PC-3 (cell line): ENCODE measurements around the gene ARL10. TPM values are rescaled to one million over a fixed set of nuclear protein-coding genes. Genes with fewer than 3 reads are reported as not detected.
"Not testable (repeated sequence)": the region's sequence is repeated elsewhere in the genome, so short reads cannot be mapped to it uniquely, and the experiment has no call there.

ENCODE experiments used
- ATAC-seq: fragments of 200-7000 bp; cut with Tn5 transposase; 2 replicates; pipeline ENCODE4 v1.9.1; 2020; ENCODE audit warnings: mild to moderate bottlenecking, moderate library complexity
- BruUV-seq: library from RNA; stranded (reverse); fragments of 400-500 nt; replicated peaks from 2 replicates; lab custom pipeline; 2021; lab: Mats Ljungman, UMichigan
- CTCF ChIA-PET: fragments of 300-600 bp; sonication (Branson Sonifier 250); formaldehyde crosslinking; loops from one replicate; lab custom pipeline; 2022; ENCODE audit warnings: antibody characterized with exemption; lab: Charles Lee
- POLR2A ChIA-PET: fragments of 300-600 bp; sonication (Branson Sonifier 250); formaldehyde crosslinking; loops from one replicate; lab custom pipeline; 2022; ENCODE audit warnings: antibody characterized with exemption; ENCODE audit not compliant: unreplicated experiment; lab: Charles Lee
- DNase-seq: peaks from one replicate; pipeline ENCODE4 v3.0.0-alpha.2; 2015
- H2AFZ ChIP-seq: fragments of 300-600 bp; sonication (generic); 2 replicates; pipeline ENCODE4 v1.6.0; 2016; ENCODE audit warnings: antibody characterized with exemption, low read length
- H3F3A ChIP-seq: fragments of 300-600 bp; sonication (generic); one replicate; pipeline ENCODE4 v1.6.0; 2017; ENCODE audit warnings: antibody characterized with exemption, low read length, control low read depth, mild to moderate bottlenecking; ENCODE audit not compliant: unreplicated experiment
- H3K27ac ChIP-seq: fragments of 300-600 bp; sonication (generic); 2 replicates; pipeline ENCODE4 v1.5.1; 2016; ENCODE audit warnings: mild to moderate bottlenecking, low read length
- H3K27me3 ChIP-seq: fragments of 300-600 bp; sonication (generic); 2 replicates; pipeline ENCODE4 v1.6.1; 2016; ENCODE audit warnings: low read length, mixed read lengths
- H3K36me3 ChIP-seq: fragments of 300-600 bp; sonication (generic); 2 replicates; pipeline ENCODE4 v1.6.1; 2016; ENCODE audit warnings: low read depth, mixed run types, low read length, mixed read lengths
- H3K4me1 ChIP-seq: fragments of 300-600 bp; sonication (generic); 2 replicates; pipeline ENCODE4 v1.5.1; 2016; ENCODE audit warnings: low read length; ENCODE audit not compliant: insufficient read depth
- H3K4me2 ChIP-seq: fragments of 300-600 bp; sonication (generic); 2 replicates; pipeline ENCODE4 v1.6.0; 2016; ENCODE audit warnings: low read length
- H3K4me3 ChIP-seq: fragments of 300-600 bp; sonication (generic); 2 replicates; pipeline ENCODE4 v1.5.1; 2016; ENCODE audit warnings: mild to moderate bottlenecking, low read length, mixed read lengths
- H3K79me2 ChIP-seq: fragments of 300-600 bp; sonication (generic); 2 replicates; pipeline ENCODE4 v1.6.1; 2017; ENCODE audit warnings: low read length, mixed read lengths
- H3K9ac ChIP-seq: fragments of 300-600 bp; sonication (generic); 2 replicates; pipeline ENCODE4 v1.6.0; 2016; ENCODE audit warnings: mild to moderate bottlenecking, low read length
- H3K9me2 ChIP-seq: fragments of 300-600 bp; sonication (generic); replicated peaks from 2 replicates; pipeline ENCODE4 v1.6.1; 2016; ENCODE audit warnings: mixed run types, low read length, mixed read lengths
- H3K9me3 ChIP-seq: fragments of 300-600 bp; sonication (generic); 2 replicates; pipeline ENCODE4 v1.6.1; 2016; ENCODE audit warnings: low read length, mixed read lengths
- H4K20me1 ChIP-seq: fragments of 300-600 bp; sonication (generic); 2 replicates; pipeline ENCODE4 v1.6.1; 2016; ENCODE audit warnings: low read length, mixed read lengths
- EZH2 ChIP-seq: fragments of 300-600 bp; sonication (generic); IDR thresholded peaks from one replicate; pipeline ENCODE4 v1.6.1; 2017; ENCODE audit warnings: antibody characterized with exemption, mild to moderate bottlenecking, low read length; ENCODE audit not compliant: unreplicated experiment
- EZH2phosphoT487 ChIP-seq: fragments of 300-600 bp; sonication (generic); IDR thresholded peaks from 2 replicates; pipeline ENCODE4 v1.6.1; 2018; ENCODE audit warnings: mild to moderate bottlenecking, antibody characterized with exemption, low read length, borderline replicate concordance
- intact Hi-C: fragments of 100-400 bp; cut with micrococcal nuclease; formaldehyde crosslinking; loops from 2 replicates; pipeline ENCODE4 v1.9.0; 2023
- total RNA-seq: library from RNA; depleted of rRNA; stranded (reverse); fragments of >200 nt; gene quantifications from 2 replicates; pipeline ENCODE4 v1.2.3, GENCODE V29; 2014
- TF ChIP-seq, protein P1 (sequence below): fragments of 300-600 bp; sonication (generic); conservative IDR thresholded peaks from 2 replicates; pipeline ENCODE4 v1.5.1; 2017; ENCODE audit warnings: antibody characterized with exemption, low read depth, mild to moderate bottlenecking, low read length

ARL10 gene
- total RNA-seq, 1 experiment from 2014 or later = 0.15 TPM

DNA sequence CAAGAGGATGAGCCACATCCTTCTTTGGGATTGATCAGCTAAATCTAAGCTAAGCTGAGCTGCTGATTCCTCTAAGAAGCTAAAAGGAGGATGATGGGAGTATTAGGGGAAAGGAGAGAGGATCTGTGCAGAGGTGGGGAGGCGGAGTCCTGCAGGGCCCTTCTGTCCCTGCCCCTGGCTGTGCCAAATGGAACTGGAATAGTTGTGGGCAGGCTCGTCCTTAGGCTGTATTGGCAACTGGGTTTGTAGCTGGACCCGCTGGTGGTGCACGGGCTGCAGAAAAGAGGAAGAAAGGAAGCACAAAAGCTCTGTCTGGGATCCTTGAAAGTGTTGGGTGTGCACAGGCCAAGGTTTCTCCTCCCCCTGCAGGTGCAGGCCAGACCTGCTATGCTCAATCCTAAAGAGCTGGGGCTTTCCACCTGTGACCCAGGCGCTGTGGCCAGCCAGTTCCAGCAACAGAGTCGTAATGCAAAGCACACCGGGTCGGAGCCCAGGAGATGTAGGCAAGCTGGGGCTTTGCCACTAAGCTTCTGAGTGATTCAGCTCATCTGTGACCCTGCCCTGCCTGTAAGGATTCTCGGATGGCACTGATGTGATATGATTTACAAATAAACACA lies 41.3 kb downstream of the ARL10 start:
- Histone ChIP-seq H3K36me3 (peaks cover 11% of the 10 kb centered on the region; the same call in 1 of the 2 replicates), H3K4me2 (no peak overlapping the region), H3K4me1 (peaks cover 36% of the 10 kb centered on the region), H3K9ac (no peak overlapping the region), H3F3A (no peaks in the 10 kb centered on the region), H3K27ac (0 out of 2 replicates have a peak overlapping the region, but pooled peaks have one; percentile 19), H4K20me1 (0 out of 2 replicates have a peak, but pooled peaks cover 5% of the 10 kb centered on the region), H2AFZ (no peak overlapping the region), H3K27me3 (no peaks in the 10 kb centered on the region), H3K9me2 (no peaks in the 10 kb centered on the region), H3K79me2 (peaks cover 22% of the 10 kb centered on the region), H3K4me3 (no peak overlapping the region), H3K9me3 (no peaks in the 10 kb centered on the region)
- CTCF ChIA-PET = interaction anchor here (0.6 to 2.0 kb wide), 2 partner anchors 41 to 241 kb away, joined by 4 to 10 read pairs; partner anchors contain the start of genes FAF2 and TSPAN17
- ATAC-seq = peak; percentile 40
- peak; percentile 31 for DNase-seq
- BruUV-seq = no TSS peak
- intact Hi-C loops = no loop called here
- TF ChIP-seq EZH2 (no peak), EZH2phosphoT487 (no peak)
- TF ChIP-seq, protein P1, sequence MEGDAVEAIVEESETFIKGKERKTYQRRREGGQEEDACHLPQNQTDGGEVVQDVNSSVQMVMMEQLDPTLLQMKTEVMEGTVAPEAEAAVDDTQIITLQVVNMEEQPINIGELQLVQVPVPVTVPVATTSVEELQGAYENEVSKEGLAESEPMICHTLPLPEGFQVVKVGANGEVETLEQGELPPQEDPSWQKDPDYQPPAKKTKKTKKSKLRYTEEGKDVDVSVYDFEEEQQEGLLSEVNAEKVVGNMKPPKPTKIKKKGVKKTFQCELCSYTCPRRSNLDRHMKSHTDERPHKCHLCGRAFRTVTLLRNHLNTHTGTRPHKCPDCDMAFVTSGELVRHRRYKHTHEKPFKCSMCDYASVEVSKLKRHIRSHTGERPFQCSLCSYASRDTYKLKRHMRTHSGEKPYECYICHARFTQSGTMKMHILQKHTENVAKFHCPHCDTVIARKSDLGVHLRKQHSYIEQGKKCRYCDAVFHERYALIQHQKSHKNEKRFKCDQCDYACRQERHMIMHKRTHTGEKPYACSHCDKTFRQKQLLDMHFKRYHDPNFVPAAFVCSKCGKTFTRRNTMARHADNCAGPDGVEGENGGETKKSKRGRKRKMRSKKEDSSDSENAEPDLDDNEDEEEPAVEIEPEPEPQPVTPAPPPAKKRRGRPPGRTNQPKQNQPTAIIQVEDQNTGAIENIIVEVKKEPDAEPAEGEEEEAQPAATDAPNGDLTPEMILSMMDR = no peak
- POLR2A ChIA-PET = interaction anchor here (0.5 kb wide), 1 partner anchor 9 kb away, joined by 3 read pairs; no protein-coding TSS in a partner anchor

DNA sequence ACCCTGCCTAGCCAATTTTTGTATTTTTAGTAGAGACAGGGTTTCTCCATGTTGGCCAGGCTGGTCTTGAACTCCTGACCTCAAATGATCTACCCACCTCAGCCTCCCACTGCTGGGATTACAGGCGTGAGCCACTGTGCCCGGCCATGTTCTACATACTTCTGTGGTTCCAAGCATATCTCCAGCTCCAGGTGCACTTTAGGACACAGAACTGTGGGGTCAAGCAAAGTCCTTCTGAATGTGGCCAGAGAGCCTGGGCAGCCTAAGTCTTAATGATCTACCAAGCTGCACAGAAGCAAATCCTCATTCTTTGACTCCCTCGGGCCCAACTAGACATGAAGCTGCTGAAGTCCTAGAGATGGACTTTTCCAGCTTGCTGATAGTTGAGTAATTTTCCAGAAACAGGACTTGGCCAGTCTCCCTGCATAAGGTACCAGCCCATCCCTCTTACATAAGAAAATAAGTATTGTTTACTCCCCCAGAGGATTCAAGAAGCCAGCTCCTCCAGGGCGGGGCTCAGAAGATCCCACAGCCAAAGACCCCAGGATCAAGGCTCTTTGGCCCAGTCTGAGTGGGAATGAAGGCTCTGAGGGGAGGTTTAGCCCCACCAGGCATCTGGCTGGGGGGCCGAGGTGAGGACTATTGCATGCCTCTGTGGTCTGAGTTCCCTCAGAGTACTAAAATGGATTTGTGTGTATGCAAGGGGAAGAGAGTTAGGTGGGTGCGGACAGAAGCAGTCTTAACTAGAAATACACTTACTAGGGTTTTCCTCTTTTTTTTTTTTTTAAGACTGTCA lies 42.4 kb downstream of the ARL10 start:
- CTCF ChIA-PET = interaction anchor here (2.0 kb wide), 1 partner anchor 40 kb away, joined by 10 read pairs; the partner anchor contains the start of gene FAF2
- peaks cover 11% of the 10 kb centered on the region; the same call in 1 of the 2 replicates for H3K36me3 ChIP-seq
- intact Hi-C loops = no loop called here
- H4K20me1 ChIP-seq = 0 out of 2 replicates have a peak, but pooled peaks cover 5% of the 10 kb centered on the region
- H3K9me2 ChIP-seq = no peaks in the 10 kb centered on the region
- H3K27ac ChIP-seq = no peak overlapping the region
- no peak overlapping the region for H3K4me3 ChIP-seq
- no peak overlapping the region for H2AFZ ChIP-seq
- ATAC-seq (no peak), DNase-seq (no peak)
- no peak overlapping the region for H3K4me2 ChIP-seq
- H3K9me3 ChIP-seq = no peaks in the 10 kb centered on the region
- no peaks in the 10 kb centered on the region for H3K27me3 ChIP-seq
- H3K9ac ChIP-seq = no peak overlapping the region
- H3K4me1 ChIP-seq = peaks cover 46% of the 10 kb centered on the region
- no peaks in the 10 kb centered on the region for H3F3A ChIP-seq
- no TSS peak for BruUV-seq
- POLR2A ChIA-PET = no interaction called here
- TF ChIP-seq, protein P1 = no peak
- TF ChIP-seq EZH2 (no peak), EZH2phosphoT487 (no peak)
- peaks cover 26% of the 10 kb centered on the region for H3K79me2 ChIP-seq

- H3K9ac ChIP-seq, POLR2A ChIA-PET, DNase-seq, H3K27ac ChIP-seq, H3F3A ChIP-seq, H3K4me3 ChIP-seq, H3K27me3 ChIP-seq, intact Hi-C loops, H3K4me2 ChIP-seq, H2AFZ ChIP-seq, H3K9me3 ChIP-seq, H4K20me1 ChIP-seq, H3K9me2 ChIP-seq, ATAC-seq, BruUV-seq: not testable (repeated sequence)
- CTCF ChIA-PET = interaction anchor here (2.0 kb wide), 1 partner anchor 40 kb away, joined by 10 read pairs; the partner anchor contains the start of gene FAF2
- Histone ChIP-seq H3K36me3 (peaks cover 11% of the 10 kb centered on the region; the same call in 1 of the 2 replicates), H3K4me1 (peaks cover 51% of the 10 kb centered on the region), H3K79me2 (peaks cover 31% of the 10 kb centered on the region)
Observed at GRCh38 chr5:176408252-176408573, 42.9 kb downstream of the ARL10 start.
